NCI-H510A treated with DMSO at 0.1 percent for 48 hours (cell line): ENCODE measurements around the gene TTC24.
A peak's percentile ranks its signal among the peaks of the same experiment; 100 is the strongest.
"Not testable (repeated sequence)": the region's sequence is repeated elsewhere in the genome, so short reads cannot be mapped to it uniquely, and the experiment has no call there.

Source experiments
- DNase-seq: peaks from one replicate; lab custom pipeline; 2025; lab: John Stamatoyannopoulos, UW

The TTC24 gene

DNA sequence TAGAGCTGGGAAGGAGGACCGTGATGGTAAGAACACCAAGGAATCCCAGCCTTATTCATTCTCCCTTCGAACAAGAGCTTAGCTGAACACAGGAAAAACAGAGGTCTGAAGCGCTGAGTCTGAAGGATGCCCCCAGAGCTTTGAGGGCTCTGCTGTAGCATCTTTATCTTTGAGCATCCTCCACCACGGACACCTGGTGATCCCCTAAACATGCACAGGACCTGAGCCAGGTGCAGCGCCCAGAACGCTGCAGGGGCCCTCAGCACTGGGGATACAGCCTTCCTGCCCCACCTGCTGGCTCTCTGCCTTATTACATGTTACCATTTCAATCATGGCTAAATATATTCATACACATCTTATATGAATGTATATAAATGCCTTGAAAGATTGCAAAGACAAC lies 29.5 kb downstream of the TTC24 start:
- peak; percentile 88 for DNase-seq

DNA sequence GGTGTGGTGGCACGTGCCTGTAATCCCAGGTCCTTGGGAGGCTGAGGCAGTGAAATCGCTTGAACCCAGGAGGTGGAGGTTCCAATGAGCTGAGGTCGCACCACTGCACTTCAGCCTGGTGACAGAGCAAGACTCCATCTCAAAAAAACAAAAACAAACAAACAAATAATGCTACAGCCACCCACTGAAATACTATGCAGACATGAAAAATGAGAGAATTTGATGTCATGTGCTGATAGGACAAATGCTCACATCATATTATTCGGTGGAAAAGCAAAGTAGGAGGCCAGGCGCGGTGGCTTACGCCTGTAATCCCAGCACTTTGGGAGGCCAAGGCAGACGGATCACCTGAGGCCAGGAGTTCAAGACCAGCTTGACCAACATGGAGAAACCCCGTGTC lies 30.5 kb downstream of the TTC24 start:
- DNase-seq = not testable (repeated sequence)

DNA sequence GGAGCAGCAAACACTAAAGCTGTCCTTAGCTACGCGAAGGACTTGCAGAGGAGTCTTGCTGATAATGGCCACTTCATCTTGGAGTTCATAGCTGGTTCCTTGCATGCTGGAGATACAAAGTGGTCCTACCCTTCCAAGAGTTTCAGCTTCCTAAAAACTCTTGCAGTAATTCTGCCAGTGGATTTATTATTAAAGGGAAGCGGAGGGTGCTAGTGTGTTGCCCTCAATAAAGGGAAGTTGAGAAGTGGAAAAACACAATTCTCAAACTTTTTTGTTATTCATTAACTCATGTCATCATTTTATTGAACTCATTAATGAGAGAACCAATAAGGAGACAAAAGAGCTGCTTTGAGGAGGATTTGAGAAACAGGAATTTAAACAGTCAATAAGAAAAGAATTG lies 33.1 kb downstream of the TTC24 start:
- DNase-seq = no peak

GRCh38 chr1:156615946-156616345 lies 36.4 kb downstream of the TTC24 start:
- DNase-seq = no peak

DNA sequence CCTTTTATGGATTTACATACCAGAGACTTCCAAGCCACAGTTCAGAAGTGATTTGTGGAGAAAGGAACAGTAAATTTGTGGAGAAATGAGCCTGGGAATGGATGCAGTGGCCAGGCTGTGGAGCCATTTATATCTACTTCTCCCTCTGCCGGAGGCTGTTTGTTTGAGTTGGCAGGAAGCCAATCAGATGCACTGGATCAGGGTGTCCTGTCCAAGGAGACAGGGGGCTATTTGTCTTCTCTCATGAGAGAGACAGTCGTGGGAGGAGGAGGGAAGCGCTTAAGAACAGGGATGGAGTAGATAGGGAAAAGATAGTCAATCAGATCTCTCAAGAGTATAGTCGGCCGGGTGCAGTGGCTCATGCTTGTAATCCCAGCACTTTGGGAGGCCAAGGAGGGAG lies 36.9 kb downstream of the TTC24 start:
- peak; percentile 71 for DNase-seq

DNA sequence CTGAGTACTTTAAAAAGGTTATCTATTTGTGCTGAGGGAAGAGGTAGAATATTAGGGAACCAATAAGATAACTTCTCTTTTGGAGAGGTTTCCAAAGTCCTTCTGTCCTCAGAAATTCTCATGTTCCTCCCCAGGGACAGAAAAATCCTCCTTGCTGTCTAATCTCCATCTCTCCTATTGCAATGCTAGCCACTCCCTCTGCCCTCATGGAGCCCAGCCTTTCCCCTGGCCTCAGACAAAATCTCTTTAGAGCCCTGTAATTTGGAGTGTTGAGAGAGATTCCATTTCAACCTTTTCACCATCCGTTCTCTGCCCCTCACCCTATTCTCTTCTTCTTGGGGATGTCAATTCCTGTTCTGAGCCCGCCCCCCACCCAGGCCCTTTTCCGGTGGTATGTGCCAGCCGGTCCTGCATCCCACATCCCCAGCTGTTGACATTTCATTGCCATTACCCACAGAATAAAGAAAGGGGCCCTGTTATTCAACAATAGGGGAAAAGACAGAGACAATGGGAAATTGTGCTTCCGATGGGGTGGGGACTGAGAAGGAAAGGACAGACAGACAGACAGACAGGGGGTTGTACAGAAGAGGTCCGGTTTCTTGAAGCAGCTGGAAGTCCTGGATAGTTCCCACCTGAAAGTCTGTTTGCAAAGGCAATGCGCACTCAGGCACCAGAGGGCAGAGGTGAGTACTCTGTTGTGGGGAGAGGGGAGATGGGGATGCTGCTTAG lies 39.5 kb downstream of the TTC24 start, which contains the start of gene HAPLN2:
HAPLN2 (plus strand) TSS at position 563 of the 729 bp plus-strand sequence. CDS start 4,076 bp downstream, outside the sequence.
- DNase-seq = peak; percentile 78

GRCh38 chr1:156619582-156619955 lies 40.0 kb downstream of the TTC24 start:
- DNase-seq = no peak

DNA sequence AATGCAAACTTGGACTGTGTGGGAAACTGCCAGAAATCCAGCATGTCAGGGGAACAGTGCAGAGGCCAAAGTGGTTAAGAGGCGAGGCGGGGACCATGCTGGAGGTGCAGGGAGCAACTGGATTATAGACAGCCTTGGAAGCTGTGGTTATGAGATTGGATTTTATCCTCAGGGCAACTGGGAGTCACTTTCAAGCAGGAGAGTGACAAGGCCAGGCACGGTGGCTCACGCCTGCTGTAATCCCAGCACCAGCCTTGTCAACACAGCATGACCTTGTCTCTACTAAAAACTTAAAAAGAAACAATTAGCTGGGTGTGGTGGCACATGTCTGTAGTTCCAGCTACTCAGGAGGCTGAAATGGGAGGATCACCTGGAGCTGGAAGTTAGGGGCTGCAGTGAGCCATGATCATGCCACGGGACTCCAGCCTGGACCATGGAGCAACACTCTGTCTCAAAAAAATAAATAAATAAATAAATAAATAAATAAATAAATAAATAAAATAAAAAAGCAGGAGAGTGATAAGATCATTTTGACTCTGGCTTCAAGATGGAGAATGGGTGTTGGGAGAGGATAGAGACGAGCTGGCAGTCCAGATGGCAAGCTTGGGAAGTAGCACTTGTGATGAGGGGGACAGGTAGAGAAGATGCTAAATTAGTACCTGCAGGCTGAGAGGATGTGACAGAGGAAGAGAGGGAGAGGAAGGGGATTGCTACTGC lies 43.2 kb downstream of the TTC24 start:
- no peak for DNase-seq

DNA sequence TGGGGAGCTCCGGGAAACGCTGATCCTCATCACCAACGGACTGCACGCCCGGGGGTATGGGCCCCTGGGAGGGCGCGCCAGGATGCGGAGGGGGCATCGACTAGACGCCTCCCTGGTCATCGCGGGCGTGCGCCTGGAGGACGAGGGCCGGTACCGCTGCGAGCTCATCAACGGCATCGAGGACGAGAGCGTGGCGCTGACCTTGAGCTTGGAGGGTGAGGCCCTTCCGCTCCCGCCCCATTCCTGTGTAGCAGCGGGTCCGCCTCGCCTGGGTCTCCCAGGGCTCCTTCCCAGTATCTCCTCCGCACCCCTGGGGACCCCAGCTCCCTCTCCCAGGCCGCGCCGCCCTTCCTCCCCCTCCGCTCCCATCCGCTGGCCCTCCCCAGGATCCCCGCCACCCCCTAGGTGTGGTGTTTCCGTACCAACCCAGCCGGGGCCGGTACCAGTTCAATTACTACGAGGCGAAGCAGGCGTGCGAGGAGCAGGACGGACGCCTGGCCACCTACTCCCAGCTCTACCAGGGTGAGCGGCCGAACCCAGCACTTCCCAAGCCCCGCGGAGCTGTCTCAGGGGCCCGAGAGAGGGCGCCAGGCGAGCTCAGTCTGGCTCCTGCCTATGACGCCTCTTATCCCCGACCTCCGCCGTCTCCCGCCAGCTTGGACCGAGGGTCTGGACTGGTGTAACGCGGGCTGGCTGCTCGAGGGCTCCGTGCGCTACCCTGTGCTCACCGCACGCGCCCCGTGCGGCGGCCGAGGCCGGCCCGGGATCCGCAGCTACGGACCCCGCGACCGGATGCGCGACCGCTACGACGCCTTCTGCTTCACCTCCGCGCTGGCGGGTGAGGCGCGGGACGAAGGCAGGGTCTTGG lies 44.7 kb downstream of the TTC24 start:
- DNase-seq = peak; percentile 65

DNA sequence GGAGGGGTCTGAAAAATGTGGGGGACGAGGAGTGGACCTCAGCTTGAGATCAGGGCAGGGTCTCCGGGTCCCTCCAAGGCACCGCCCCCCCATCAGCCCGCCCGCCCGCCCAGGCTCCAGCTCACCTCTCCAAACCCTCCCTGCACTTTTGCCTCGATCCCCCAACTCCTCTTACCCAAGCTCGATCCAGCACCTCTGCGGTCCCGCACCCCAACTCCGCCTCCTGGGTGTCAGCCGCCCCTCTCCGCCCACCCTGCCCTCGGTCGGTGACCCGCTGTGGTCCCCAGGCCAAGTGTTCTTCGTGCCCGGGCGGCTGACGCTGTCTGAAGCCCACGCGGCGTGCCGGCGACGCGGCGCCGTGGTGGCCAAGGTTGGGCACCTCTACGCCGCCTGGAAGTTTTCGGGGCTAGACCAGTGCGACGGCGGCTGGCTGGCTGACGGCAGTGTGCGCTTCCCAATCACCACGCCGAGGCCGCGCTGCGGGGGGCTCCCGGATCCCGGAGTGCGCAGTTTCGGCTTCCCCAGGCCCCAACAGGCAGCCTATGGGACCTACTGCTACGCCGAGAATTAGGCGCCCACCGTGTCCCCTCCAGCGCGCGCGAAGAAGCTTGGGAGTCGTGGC lies 45.4 kb downstream of the TTC24 start:
- DNase-seq = no peak

DNA sequence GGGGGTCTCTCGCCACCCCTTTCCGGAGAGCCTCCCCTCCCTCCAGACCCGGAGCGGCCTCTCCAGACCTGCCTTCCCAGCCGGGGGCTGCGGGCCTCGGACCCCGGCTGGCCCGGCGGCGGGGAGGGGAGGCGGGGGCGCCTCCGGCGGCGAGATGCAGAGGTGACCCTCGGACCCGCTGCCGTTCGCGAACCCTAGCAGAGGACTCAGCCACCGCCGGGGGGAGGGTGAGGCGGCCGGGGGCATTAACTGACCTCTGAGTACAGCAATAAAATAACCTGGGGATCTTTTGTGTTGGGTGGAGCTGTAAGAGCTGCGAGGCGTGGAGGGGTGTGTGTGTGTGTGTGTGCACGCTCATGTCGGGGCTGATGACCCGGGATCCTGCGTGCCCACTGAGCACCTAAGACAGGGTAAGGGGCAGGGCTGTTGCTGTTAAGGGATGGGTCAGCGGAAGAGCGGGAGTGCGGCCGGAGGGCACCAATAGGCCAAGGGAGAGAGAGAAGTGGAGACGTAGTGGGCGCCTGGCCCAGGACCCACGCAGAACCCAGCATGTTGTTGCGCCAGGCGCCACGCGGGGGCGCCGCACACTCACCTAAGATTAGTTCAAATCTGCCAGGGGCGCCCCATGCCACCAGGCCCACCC lies 46.0 kb downstream of the TTC24 start:
- peak; percentile 38 for DNase-seq

DNA sequence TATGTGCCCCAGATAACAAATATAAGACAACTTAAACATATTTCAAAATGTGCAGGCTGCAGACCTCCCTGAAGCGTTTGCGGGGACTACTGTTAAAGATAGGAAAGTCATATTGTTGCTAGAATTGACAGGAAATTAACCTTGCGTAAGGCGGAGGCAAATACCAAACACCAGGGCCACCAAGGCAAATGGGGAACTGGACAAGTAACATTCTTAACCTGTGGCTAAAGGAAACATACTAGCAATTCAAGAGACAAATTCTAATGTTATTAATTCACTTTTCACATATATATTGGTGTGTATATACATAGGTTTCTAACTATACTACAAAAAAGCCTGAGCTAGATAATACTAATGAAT lies 46.5 kb downstream of the TTC24 start:
- no peak for DNase-seq

DNA sequence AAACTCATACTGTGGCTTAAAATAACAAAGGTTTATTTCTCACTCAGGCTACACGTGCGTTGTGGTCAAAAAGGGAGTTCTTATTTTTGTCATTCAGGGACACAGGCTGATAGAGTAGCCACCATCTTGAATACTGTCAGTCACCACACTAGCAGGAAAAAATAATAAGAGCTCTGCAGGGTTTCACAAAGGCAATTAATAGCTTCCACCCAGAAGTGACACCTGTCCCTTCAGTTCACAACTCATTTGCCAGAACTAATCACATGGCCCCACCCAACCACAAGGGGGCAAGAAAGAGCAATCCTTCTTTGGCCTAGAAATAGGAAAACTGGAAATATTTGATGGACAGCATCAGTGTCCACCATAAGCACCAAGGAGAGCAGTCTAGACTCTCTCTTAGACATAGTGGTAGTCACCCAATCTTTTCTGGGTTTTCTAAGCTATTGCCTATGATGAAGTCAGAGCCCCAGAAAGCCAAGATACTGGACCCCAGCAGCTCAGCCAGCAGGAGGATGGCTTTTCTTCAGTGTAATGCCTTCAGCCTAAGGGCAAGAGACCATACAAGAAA lies 47.9 kb downstream of the TTC24 start:
- peak; percentile 77 for DNase-seq

DNA sequence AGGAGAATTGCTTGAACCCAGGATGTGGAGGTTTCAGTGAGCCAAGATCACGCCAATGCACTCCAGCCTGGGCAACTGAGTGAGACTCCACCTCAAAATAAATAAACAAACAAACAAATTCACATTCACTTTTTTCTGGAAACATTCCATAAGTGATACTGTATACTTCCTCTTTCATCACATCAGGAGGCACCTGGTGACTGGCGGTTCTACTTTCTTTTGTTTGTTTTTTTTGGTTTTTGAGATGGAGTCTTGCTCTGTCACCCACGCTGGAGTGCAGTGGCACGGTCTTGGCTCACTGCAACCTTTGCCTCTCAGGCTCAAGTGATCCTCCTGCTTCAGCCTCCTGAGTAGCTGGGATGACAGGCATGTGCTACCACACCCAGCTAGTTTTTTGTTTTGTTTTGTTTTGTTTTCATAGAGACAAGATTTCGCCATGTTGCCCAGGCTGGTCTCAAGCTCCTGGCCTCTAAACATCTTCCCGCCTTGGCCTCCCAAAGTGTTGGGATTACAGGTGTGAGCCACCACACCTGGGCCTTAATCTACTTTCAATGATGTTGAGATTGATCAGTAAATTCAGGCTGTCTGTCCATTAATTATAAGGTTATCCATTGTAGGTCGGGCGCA lies 50.4 kb downstream of the TTC24 start:
- no peak for DNase-seq

GRCh38 chr1:156631152-156631551 lies 51.6 kb downstream of the TTC24 start:
- DNase-seq = not testable (repeated sequence)

GRCh38 chr1:156632355-156632754 lies 52.8 kb downstream of the TTC24 start:
- DNase-seq = no peak
